ENCODE data around the gene TM2D1.
"Not testable (repeated sequence)": the region's sequence is repeated elsewhere in the genome, so short reads cannot be mapped to it uniquely, and the experiment has no call there.

TM2D1 gene

GRCh38 chr1:61724506-61724812, 482 bp downstream of the TM2D1 start:
- TF ChIP-seq CTCF (IDR thresholded peaks at IDR 0.05; ENCODE audit: low read length, missing control alignments): no peak
- peak overlapping the region; percentile 100 for H3K4me3 ChIP-seq (replicated peaks; ENCODE audit: low read depth, low read length)
- DNase-seq (ENCODE audit: low read depth): peak; percentile 5

- not testable (repeated sequence) for DNase-seq (ENCODE audit: low read depth); H3K4me3 ChIP-seq (replicated peaks; ENCODE audit: low read depth, low read length)
These were observed 5.8 kb downstream of the TM2D1 start for GRCh38 chr1:61718996-61719663.

- no peak for DNase-seq (ENCODE audit: low read depth)
- TF ChIP-seq CTCF (IDR thresholded peaks at IDR 0.05; ENCODE audit: low read length, missing control alignments): no peak
- H3K4me3 ChIP-seq (replicated peaks; ENCODE audit: low read depth, low read length): no peak overlapping the region
These were observed 13.0 kb downstream of the TM2D1 start for GRCh38 chr1:61711969-61712368.

GRCh38 chr1:61711257-61711656, 13.7 kb downstream of the TM2D1 start:
- DNase-seq (ENCODE audit: low read depth): peak; percentile 49
- not testable (repeated sequence) for H3K4me3 ChIP-seq (replicated peaks; ENCODE audit: low read depth, low read length)

- no peak for TF ChIP-seq CTCF (IDR thresholded peaks at IDR 0.05; ENCODE audit: low read length, missing control alignments)
- DNase-seq (ENCODE audit: low read depth): no peak
These were observed 15.0 kb downstream of the TM2D1 start for GRCh38 chr1:61709908-61710289.

GRCh38 chr1:61708953-61709907, 15.7 kb downstream of the TM2D1 start:
- DNase-seq (ENCODE audit: low read depth): peak; percentile 69
- no peak for TF ChIP-seq CTCF (IDR thresholded peaks at IDR 0.05; ENCODE audit: low read length, missing control alignments)
- no peak overlapping the region for H3K4me3 ChIP-seq (replicated peaks; ENCODE audit: low read depth, low read length)

More at GRCh38 chr1:61709908-61710289, 15.0 kb downstream of the TM2D1 start:
- H3K4me3 ChIP-seq (replicated peaks; ENCODE audit: low read depth, low read length): no peak overlapping the region

GRCh38 chr1:61699911-61700851, 24.8 kb downstream of the TM2D1 start:
- DNase-seq (ENCODE audit: low read depth): no peak
- H3K4me3 ChIP-seq (replicated peaks; ENCODE audit: low read depth, low read length): no peak overlapping the region
- no peak for TF ChIP-seq CTCF (IDR thresholded peaks at IDR 0.05; ENCODE audit: low read length, missing control alignments)

Data from fibroblast of pulmonary artery (primary cell).